SK-N-SH (cell line): ENCODE data around the gene TFAP2B.

ENCODE experiments used
- CTCF ChIP-seq: fragments of 200-600 bp; sonication (generic); IDR thresholded peaks from 2 replicates; pipeline ENCODE4 v1.6.1; 2017; ENCODE audit warnings: antibody characterized with exemption, mild to moderate bottlenecking, moderate library complexity
- NRF1 ChIP-seq: IDR thresholded peaks from 2 replicates; pipeline ENCODE4 v1.6.1; 2012; ENCODE audit warnings: low read depth, mild to moderate bottlenecking, low read length
- POLR2AphosphoS5 ChIP-seq: IDR thresholded peaks from 2 replicates; pipeline ENCODE4 v1.6.1; 2012; ENCODE audit warnings: low read depth, low read length
- RAD21 ChIP-seq: IDR thresholded peaks from 2 replicates; pipeline ENCODE4 v1.6.1; 2012; ENCODE audit warnings: mild to moderate bottlenecking, low read length

- no peak for TF ChIP-seq CTCF
- TF ChIP-seq NRF1, result no peak
- no peak for TF ChIP-seq POLR2AphosphoS5
- no peak for TF ChIP-seq RAD21
Observed at GRCh38 chr6:50843842-50844241, 25.2 kb downstream of the TFAP2B start.
